Neutrophil (primary cell): Measurements from ENCODE around the gene ZNF316.
A peak's percentile ranks its signal among the peaks of the same experiment; 100 is the strongest.
"Not testable (repeated sequence)": the region's sequence is repeated elsewhere in the genome, so short reads cannot be mapped to it uniquely, and the experiment has no call there.

Source experiments
- H3K27ac ChIP-seq: fragments of 200-600 bp; sonication (generic); 2 replicates; pipeline ENCODE4 v1.5.1; 2016; ENCODE audit warnings: mild to moderate bottlenecking, moderate library complexity
- H3K27me3 ChIP-seq: fragments of 200-600 bp; sonication (generic); 2 replicates; pipeline ENCODE4 v1.6.0; 2016; ENCODE audit warnings: mild to moderate bottlenecking
- H3K36me3 ChIP-seq: fragments of 200-600 bp; sonication (generic); 2 replicates; pipeline ENCODE4 v1.5.1; 2017
- H3K4me1 ChIP-seq, 2 experiments: fragments of 200-600 bp in 1 of 2; sonication (generic) in 1 of 2; 1 replicate in 1 of 2; 2 replicates in 1 of 2; pipeline versions ENCODE4 v1.5.1 to v1.6.1; 2013 to 2016; ENCODE audit warnings: low read depth in 1 of 2, low read length in 1 of 2, mild to moderate bottlenecking in 1 of 2, moderate library complexity in 1 of 2; ENCODE audit not compliant: control insufficient read depth in 1 of 2, insufficient read depth in 1 of 2
- H3K4me3 ChIP-seq, 2 experiments: fragments of 200-600 bp in 1 of 2; sonication (generic) in 1 of 2; 1 replicate in 1 of 2; 2 replicates in 1 of 2; pipeline ENCODE4 v1.5.1; 2013 to 2016; ENCODE audit warnings: low read depth in 1 of 2, low read length in 1 of 2, mild to moderate bottlenecking in 1 of 2, moderate library complexity in 1 of 2
- H3K9me3 ChIP-seq: fragments of 200-600 bp; sonication (generic); 2 replicates; pipeline ENCODE4 v1.5.1; 2016
- CTCF ChIP-seq: fragments of 200-600 bp; sonication (generic); IDR thresholded peaks from 2 replicates; pipeline ENCODE4 v1.5.1; 2016; ENCODE audit warnings: antibody characterized with exemption

Gene ZNF316

GRCh38 chr7:6634021-6634420 lies 3.1 kb upstream of the ZNF316 start:
- Histone ChIP-seq H3K27me3 (no peaks in the 10 kb centered on the region), H3K27ac (peak overlapping the region; percentile 96), H3K36me3 (no peaks in the 10 kb centered on the region), H3K9me3 (no peaks in the 10 kb centered on the region), H3K4me3 (no peak overlapping the region), H3K4me1 (peaks cover 41 to 46% of the 10 kb centered on the region in 2 experiments)
- TF ChIP-seq CTCF, result no peak

- Histone ChIP-seq H3K4me3 (peak overlapping the region in 1 of 2 experiments; percentile 22), H3K27ac (peak overlapping the region; percentile 96), H3K4me1 (peaks cover 45 to 50% of the 10 kb centered on the region in 2 experiments)
- not testable (repeated sequence) for H3K27me3 ChIP-seq, H3K9me3 ChIP-seq, H3K36me3 ChIP-seq
Observed at GRCh38 chr7:6634971-6635370, 2.1 kb upstream of the ZNF316 start.

- Histone ChIP-seq H3K27ac (peak overlapping the region; percentile 96), H3K9me3 (no peaks in the 10 kb centered on the region), H3K36me3 (peaks cover 32% of the 10 kb centered on the region), H3K4me3 (peak overlapping the region; percentile 70 to 72), H3K4me1 (peaks cover 45 to 50% of the 10 kb centered on the region in 2 experiments), H3K27me3 (no peaks in the 10 kb centered on the region)
- peak; percentile 19 for TF ChIP-seq CTCF
Observed at GRCh38 chr7:6637544-6638229, 569 bp downstream of the ZNF316 start.

DNA sequence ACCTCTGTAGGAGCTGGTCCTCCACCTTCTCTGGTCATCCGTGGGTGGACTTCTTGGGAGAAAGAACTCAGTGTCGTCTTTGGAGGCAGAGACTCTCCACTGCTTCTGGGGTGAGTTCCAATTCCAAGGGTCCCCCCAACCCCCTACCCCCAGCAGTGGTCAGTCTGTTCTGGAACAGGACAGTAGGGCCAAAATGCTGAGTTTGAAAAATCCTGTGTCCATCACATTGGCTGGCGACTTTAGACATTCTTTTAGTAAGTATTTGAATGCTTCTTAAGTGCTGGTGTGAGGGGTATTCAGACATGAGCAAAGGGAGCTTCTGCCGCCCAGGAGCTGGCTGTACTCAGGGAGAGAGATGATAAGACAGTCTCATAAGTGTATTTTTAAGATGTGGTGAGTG lies 1.9 kb downstream of the ZNF316 start:
- no peak overlapping the region for H3K4me3 ChIP-seq
- peaks cover 39 to 40% of the 10 kb centered on the region in 2 experiments for H3K4me1 ChIP-seq

GRCh38 chr7:6639627-6640026 lies 2.5 kb downstream of the ZNF316 start:
- Histone ChIP-seq H3K27me3 (no peaks in the 10 kb centered on the region), H3K4me3 (no peak overlapping the region), H3K36me3 (peaks cover 51% of the 10 kb centered on the region), H3K4me1 (peaks cover 34% of the 10 kb centered on the region in 2 experiments), H3K27ac (peak overlapping the region; percentile 39), H3K9me3 (no peaks in the 10 kb centered on the region)
- no peak for TF ChIP-seq CTCF

More for the DNA sequence above, 1.9 kb downstream of the ZNF316 start:
- H3K36me3 ChIP-seq, result peaks cover 45% of the 10 kb centered on the region
- no peak for TF ChIP-seq CTCF
- H3K27me3 ChIP-seq, result no peaks in the 10 kb centered on the region
- H3K27ac ChIP-seq, result peak overlapping the region; percentile 96
- no peaks in the 10 kb centered on the region for H3K9me3 ChIP-seq

- peaks cover 30 to 32% of the 10 kb centered on the region in 2 experiments for H3K4me1 ChIP-seq
- peaks cover 58% of the 10 kb centered on the region for H3K36me3 ChIP-seq
- no peaks in the 10 kb centered on the region for H3K9me3 ChIP-seq
- H3K27me3 ChIP-seq, result no peaks in the 10 kb centered on the region
- H3K4me3 ChIP-seq, result no peak overlapping the region
- H3K27ac ChIP-seq, result peak overlapping the region; percentile 39
- TF ChIP-seq CTCF, result no peak
Observed at GRCh38 chr7:6640246-6640721, 3.2 kb downstream of the ZNF316 start.
